Fibroblast of skin of back (primary cell): ENCODE data around the gene SAG.
A peak's percentile ranks its signal among the peaks of the same experiment; 100 is the strongest.

Experiments
- DNase-seq: peaks from one replicate; pipeline ENCODE4 v3.0.0-alpha.2; 2013

SAG gene

DNA sequence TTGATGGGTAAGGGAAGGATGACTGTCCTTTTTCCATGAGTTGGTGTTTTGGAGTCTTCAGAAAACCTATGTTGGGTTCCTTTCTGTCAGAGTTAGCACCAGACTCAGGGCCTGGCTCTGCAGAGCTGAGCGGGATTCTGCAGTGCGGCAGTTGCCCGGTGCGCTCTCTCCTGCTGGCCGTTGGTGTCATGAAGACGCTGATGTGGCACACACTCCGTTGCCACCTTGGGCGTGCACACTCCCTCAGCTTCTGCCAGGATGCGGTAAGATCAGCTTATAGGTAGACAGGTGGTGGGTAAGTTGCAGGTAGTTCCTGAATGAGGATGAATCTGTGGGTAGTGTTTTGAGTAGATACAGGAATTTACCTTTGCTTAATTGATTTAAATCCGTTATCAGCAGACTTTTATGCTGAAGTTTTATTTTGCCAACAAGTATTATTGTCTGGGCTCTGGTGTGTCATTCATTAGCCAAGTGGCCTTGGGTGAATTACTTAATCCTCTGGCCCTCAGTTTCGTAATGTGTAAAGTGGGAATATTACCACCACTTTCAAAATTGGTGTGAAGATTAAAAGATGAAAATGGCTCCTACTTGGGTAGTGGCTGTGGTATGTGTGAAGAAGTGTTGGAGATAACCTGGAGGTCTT, 73.5 kb downstream of the SAG start:
- DNase-seq: no peak

DNA sequence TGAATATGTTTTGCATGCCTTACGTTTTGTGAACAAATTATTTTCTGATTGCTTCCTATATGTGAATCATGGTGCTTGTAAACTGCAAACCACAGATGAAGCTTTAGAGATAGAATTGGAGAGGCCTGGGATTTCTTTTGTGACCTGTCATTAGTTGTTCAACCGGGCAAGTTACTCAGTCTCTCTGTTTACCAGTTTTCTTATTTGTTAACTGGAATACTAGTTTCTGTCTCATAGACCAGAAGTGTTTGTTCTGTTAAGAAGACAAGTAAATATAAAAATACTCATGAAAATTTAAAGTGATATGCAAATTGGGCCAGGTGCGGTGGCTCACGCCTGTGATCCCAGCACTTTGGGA, 74.0 kb downstream of the SAG start:
- no peak for DNase-seq

DNA sequence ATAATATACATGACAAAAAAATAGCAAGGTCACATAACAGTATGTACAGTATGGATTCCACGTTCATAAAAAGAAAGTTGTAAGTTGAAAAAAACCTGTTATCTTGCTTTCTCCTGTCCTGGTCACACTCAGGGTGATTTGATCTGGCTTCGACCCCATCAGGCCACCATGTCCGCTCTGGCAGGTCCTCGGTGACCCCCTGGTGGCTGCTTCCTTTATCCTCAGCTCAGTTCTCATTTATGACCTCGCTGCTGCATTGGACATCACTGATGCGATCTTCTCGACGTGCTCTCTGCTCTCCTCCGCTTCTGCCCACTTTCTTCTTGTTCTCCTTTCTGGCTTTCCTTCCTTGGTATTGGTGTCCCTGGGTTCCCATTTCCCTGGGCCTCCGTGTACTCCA, 76.4 kb downstream of the SAG start:
- no peak for DNase-seq

DNA sequence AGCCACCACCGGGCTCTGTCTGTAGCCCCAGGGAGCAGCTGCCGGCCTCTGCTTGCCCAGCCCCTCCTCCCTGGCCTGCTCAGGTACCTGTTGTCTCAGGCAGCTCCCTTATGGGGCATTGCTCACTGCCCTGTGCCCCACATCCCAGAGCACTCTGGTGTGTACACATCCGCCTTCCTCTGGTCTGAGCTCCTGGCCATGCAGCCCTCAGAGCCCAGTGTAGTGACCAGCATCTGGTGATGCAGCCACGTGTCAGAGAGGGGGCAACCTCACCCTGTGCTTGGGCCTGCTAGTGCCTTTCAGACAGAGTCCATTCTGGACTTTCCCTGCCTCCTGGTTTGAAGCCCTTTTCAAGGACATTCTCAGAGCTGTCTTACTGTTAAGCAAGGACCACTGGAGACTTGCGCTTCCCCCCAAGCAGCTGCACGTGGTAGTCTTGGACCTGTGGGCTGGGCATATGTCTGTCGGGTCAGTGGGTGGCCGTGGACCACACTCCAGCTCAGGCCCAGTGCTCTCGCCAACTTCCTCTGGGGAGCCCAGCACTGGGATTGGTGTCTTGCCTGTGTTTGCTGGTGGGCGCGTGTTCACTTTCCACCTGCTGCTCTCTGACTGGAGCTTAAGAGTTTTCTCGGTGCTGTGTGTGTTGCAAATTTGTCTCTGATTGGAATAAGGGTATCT, 77.3 kb downstream of the SAG start:
- DNase-seq: no peak

DNA sequence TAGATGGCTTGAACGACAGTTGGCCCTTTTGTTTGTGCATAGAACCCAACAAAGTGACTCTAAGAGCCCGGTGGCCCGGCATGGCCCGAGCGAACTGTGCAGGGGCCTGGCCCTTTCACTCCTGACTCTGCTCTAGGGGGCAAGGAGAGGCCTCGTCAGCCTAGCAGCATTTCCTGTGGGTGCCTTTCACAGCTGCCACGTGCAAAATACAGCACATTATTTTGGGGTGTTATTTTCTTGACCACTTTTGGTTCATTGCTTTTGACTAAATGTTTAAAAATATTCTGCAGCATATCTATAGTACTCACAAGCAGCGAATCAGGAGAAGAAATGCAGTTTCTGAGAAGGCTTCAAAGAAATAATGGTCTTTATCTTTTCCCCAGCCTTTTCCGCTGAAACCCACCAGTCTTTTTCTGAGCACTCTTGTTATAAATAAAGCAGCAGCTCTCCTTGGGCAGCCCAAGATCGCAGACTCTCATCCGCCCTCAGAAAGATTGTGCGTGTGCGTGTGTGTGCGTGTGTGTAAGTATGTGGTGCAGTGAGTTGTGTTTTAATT, 78.0 kb downstream of the SAG start:
- DNase-seq: no peak

DNA sequence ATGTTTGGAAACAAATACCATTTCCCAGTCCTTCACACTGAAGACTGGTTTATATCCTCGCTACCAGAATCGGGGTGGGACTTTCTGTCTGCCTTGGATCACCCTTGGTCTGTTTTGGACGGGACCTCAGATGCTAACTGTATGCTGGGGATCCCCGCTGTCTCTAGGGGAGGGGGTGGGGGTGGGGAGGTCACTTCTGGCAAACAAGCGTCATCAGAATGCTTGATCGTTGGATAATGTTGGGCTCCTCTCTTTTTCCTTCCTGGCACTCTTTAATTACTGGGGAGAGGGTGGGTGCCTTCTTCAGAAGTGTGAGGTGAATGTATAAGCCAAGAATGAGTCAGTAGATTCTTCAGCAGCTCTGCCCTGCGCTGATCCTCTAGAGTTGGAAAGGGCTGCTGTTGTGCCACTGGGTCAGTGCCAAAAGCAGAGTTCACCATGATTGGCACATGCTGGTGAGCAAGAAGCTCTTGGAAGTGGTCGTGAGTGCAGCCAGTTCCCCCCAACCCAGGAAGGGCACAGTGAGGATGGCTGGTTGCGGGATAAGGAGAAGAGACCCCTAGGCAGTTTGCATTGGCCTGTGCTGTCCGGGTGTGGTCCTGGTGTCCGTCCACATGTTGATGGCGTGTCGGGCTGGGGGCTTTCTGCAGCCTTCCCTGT, 78.9 kb downstream of the SAG start:
- peak; percentile 36 for DNase-seq

DNA sequence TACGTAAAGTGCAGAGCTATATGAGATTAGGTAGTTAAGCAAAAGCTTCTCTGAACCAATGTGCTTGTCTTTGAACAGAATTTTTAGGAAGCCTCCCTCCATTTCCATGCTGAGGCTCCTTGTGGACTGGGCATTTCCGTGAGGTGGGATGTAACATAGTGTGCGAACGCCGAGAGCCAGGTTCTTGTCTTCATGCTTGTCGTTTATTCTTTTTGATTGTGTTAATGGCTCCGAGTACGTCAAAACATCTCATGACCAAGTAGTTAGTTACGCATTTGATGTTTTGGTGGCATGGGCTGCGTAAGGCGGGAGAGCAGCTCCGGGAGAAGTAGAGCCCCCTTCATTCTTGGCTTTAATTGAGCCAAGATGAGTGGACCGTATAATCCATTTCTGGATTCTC, 79.6 kb downstream of the SAG start:
- no peak for DNase-seq

DNA sequence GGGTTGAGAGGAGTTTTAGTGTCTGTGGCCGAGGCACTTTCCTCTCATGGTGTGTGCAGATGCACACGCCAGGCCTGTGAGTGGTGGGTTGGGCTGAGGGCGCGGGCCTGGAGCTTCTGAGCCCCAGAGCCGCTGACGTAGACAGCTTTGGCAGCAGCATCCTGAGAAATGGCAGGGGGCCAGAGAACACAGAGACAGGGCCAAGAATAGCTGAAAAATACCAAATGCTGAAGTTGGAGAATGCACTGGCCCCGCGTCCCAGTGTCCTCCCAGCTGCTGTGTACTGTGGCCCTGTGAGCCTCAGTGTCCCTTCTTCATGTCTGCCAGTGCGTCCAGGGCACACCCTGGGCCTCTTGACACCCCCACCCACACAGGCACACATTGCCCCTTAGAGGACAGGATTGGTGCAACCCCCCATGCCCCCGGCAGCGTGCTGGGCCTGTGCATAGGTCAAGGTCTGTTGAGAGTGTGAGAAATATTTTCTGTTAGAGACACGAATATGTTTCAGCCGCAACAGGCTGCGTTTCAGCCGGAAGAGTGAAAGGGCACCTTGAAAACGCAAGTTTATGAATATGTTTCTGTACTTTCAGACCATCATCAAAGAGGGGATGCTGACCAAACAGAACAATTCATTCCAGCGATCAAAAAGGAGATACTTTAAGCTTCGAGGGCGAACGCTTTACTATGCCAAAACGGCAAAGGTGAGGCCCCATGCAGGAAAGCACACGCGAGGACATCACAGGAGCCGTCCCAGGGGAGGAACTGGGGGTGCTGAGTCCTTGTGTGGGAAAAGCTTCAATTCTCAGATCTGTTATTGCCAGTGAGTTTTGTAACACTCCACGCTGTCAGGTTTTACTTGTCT, 80.3 kb downstream of the SAG start:
- DNase-seq: peak; percentile 96

DNA sequence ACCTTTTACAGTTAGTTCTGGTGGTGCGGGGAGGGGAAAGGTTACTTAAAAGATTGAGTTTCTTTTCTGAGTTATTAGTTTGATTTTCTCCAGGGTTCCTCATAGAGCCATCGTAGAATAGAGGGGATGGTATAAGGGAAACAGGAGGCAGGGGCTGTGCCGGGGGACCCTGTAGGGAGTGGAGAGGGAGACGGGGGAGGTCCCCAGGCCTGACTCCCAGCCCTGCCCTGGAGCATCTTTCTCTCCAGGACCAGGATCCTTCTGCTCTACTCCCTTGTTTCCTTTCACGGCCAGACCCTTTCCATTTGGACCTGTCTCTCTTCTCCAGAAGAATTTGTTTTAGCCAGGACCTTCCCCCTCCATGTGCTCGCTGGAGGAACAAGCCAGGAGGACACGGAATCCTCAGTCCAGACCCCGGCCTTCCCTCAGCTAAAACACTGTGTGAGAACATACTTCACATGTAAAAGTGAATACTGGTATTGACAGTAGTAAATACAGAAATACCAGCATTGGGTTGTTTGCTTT, 82.0 kb downstream of the SAG start:
- no peak for DNase-seq

DNA sequence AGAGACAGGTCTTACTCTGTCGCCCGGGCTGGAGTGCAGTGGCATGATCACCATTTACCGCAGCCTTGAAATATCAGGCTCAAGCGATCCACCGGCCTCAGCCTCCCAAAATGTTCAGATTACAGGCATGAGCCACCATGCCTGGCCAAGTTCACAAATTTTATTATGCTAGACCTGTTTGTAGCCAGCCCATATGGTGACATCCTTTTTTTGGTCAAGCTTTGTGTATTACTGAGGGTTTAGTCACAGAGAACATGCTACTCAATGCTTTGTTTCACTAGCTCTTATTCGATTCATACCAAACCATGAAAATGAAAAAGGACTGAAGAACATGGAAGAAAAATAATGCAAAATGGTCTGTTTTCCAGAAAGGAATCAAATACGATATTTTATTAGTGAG, 88.1 kb downstream of the SAG start:
- DNase-seq: no peak
